NCI-H1930 (cell line): Measurements from ENCODE around the gene SHC2.
A peak's percentile ranks its signal among the peaks of the same experiment; 100 is the strongest.

Experiments
- DNase-seq, 2 experiments: peaks; one replicate each; lab custom pipeline; 2025; lab: John Stamatoyannopoulos, UW

Gene SHC2

GRCh38 chr19:460877-461720, at the start of gene SHC2:
Gene SHC2 (minus strand): TSS chr19:461033. CDS start chr19:460996, 37 bp downstream.
- peak in 1 of 2 experiments; percentile 40 for DNase-seq

- no peak for DNase-seq
Measured at GRCh38 chr19:508204-509150, 47.6 kb upstream of the SHC2 start.

- peak; percentile 40 to 68 for DNase-seq
Measured at GRCh38 chr19:507286-508203, 46.7 kb upstream of the SHC2 start, which contains the start of gene TPGS1. Gene TPGS1 (plus strand): TSS chr19:507497. CDS start chr19:507507, 10 bp downstream.

- peak; percentile 96 to 98 for DNase-seq
Measured at GRCh38 chr19:506404-507285, 45.8 kb upstream of the SHC2 start.

GRCh38 chr19:504616-505015, 43.8 kb upstream of the SHC2 start:
- no peak for DNase-seq

GRCh38 chr19:501646-502045, 40.8 kb upstream of the SHC2 start:
- no peak for DNase-seq

- no peak for DNase-seq
Measured at GRCh38 chr19:498977-499623, 38.3 kb upstream of the SHC2 start.

- DNase-seq = no peak
Measured at GRCh38 chr19:498511-498891, 37.7 kb upstream of the SHC2 start.

GRCh38 chr19:497869-498510, 37.2 kb upstream of the SHC2 start:
- no peak for DNase-seq

GRCh38 chr19:497491-497868, 36.6 kb upstream of the SHC2 start:
- no peak for DNase-seq

GRCh38 chr19:496986-497385, 36.2 kb upstream of the SHC2 start:
- no peak for DNase-seq

- no peak for DNase-seq
Measured at GRCh38 chr19:496112-496665, 35.4 kb upstream of the SHC2 start, which contains the start of gene MADCAM1. Gene MADCAM1 (plus strand): TSS chr19:496486. CDS start chr19:496500, 14 bp downstream.

GRCh38 chr19:495402-496111, 34.7 kb upstream of the SHC2 start:
- peak; percentile 24 to 33 for DNase-seq

- DNase-seq = no peak
Measured at GRCh38 chr19:495081-495401, 34.2 kb upstream of the SHC2 start.

- DNase-seq = no peak
Measured at GRCh38 chr19:494171-495080, 33.6 kb upstream of the SHC2 start.

GRCh38 chr19:493391-494170, 32.7 kb upstream of the SHC2 start:
- no peak for DNase-seq

- DNase-seq = no peak
Measured at GRCh38 chr19:492091-492531, 31.3 kb upstream of the SHC2 start.
